Right lobe of liver (tissue), 4 donors: Measurements from ENCODE around the gene BMP5.

Experiments
- POLR2A ChIP-seq: fragments of 450-650 bp; IDR thresholded peaks from one replicate; pipeline ENCODE4 v1.6.1; 2017; ENCODE audit warnings: antibody characterized with exemption, mild to moderate bottlenecking
- TF ChIP-seq, protein P1 (sequence below), 4 donors: fragments of 200-600 bp in 3 of 4; fragments of 450-650 bp in 1 of 4; IDR thresholded peaks; one replicate each; pipeline versions ENCODE4 v1.5.1 to v1.8.0; 2016 to 2022; ENCODE audit warnings: antibody characterized with exemption in 4 of 4, mild to moderate bottlenecking in 2 of 4
- donor health status: DM: no; HTN: no; CAD: no.
- donor health status: DM: no; HTN: no; CAD: no.
- donor health status: DM: no; HTN: yes; CAD: no.

DNA sequence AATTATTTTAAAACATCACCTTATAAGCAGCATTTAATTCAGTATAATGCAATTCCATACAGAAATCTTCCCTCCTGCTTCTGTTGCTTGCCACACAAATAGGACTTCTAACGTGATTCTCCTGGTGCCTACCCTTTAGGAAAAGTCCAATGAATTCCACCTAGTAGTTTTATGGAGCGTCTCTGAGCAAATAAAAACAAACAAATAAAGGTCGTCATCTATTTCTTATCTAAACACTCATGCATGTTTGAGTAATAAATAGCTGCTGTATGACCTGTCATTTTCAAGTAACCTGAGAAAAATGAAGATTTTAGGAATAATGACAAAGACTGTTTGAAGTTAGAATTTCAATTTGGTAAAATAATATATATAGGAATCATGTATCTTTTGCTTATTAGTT is 102.7 kb downstream of the BMP5 start:
- TF ChIP-seq, protein P1, sequence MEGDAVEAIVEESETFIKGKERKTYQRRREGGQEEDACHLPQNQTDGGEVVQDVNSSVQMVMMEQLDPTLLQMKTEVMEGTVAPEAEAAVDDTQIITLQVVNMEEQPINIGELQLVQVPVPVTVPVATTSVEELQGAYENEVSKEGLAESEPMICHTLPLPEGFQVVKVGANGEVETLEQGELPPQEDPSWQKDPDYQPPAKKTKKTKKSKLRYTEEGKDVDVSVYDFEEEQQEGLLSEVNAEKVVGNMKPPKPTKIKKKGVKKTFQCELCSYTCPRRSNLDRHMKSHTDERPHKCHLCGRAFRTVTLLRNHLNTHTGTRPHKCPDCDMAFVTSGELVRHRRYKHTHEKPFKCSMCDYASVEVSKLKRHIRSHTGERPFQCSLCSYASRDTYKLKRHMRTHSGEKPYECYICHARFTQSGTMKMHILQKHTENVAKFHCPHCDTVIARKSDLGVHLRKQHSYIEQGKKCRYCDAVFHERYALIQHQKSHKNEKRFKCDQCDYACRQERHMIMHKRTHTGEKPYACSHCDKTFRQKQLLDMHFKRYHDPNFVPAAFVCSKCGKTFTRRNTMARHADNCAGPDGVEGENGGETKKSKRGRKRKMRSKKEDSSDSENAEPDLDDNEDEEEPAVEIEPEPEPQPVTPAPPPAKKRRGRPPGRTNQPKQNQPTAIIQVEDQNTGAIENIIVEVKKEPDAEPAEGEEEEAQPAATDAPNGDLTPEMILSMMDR (IDR thresholded peaks at IDR 0.05): no peak
- TF ChIP-seq POLR2A: no peak
